Astrocyte (in vitro differentiated cells and primary cell): ENCODE data around the gene RAE1.

Experiments used
- CTCF ChIP-seq: IDR thresholded peaks from 2 replicates; pipeline ENCODE4 v1.5.1; 2011; ENCODE audit warnings: low read depth, mild to moderate bottlenecking, inconsistent platforms, low read length, moderate library complexity; ENCODE audit not compliant: insufficient read depth
- EZH2 ChIP-seq: IDR thresholded peaks from 2 replicates; pipeline ENCODE4 v1.6.1; 2012; ENCODE audit warnings: mild to moderate bottlenecking, low read length, inconsistent platforms; ENCODE audit not compliant: insufficient read depth

DNA sequence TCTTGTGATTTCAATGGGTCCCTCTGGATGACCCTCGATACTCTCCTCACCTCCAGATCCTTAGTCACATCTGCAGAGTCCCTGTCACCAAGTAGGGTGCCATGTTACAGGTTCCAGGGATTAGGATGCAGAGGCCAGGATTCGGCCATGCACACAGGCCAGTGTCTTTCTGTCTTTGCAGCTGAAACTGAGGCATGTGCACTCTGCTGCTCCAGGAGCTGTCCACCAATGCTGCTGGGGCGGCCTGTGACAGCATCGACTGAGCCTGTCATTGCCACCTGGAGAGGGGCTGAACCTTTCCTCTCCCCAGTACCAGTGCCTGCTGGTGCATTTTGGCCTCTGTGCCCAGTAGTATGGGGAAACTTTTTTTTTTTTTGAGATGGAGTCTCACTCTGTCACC is 35.7 kb downstream of the RAE1 start:
- TF ChIP-seq EZH2: no peak
- no peak for TF ChIP-seq CTCF
